CMK (cell line): ENCODE data around the gene TRAPPC3L.

Experiments
- DNase-seq: peaks from one replicate; pipeline ENCODE4 v3.0.0-alpha.2; 2010; ENCODE audit warnings: low read depth

Gene TRAPPC3L

GRCh38 chr6:116556814-116557415, 11.4 kb upstream of the TRAPPC3L start:
- no peak for DNase-seq

- DNase-seq = no peak
Observed at GRCh38 chr6:116556065-116556464, 10.6 kb upstream of the TRAPPC3L start.

- DNase-seq = no peak
Observed at GRCh38 chr6:116553451-116553850, 8.0 kb upstream of the TRAPPC3L start, which contains the start of gene CALHM4. CALHM4 (plus strand) TSS chr6:116553751; CDS start chr6:116553794, 43 bp downstream.

GRCh38 chr6:116550796-116551195, 5.3 kb upstream of the TRAPPC3L start:
- no peak for DNase-seq

- no peak for DNase-seq
Observed at GRCh38 chr6:116547358-116547757, 1.9 kb upstream of the TRAPPC3L start.

GRCh38 chr6:116543149-116543548, 2.3 kb downstream of the TRAPPC3L start:
- no peak for DNase-seq

GRCh38 chr6:116542426-116542825, 3.1 kb downstream of the TRAPPC3L start:
- no peak for DNase-seq

- DNase-seq = peak; percentile 47
Observed at GRCh38 chr6:116536216-116536621, 9.3 kb downstream of the TRAPPC3L start.

GRCh38 chr6:116535109-116535508, 10.4 kb downstream of the TRAPPC3L start:
- no peak for DNase-seq

GRCh38 chr6:116533233-116533957, 12.1 kb downstream of the TRAPPC3L start:
- no peak for DNase-seq

- peak; percentile 54 for DNase-seq
Observed at GRCh38 chr6:116531675-116532570, 13.6 kb downstream of the TRAPPC3L start.

- no peak for DNase-seq
Observed at GRCh38 chr6:116530436-116530835, 15.0 kb downstream of the TRAPPC3L start.

GRCh38 chr6:116529466-116530290, 15.8 kb downstream of the TRAPPC3L start:
- no peak for DNase-seq

GRCh38 chr6:116528780-116529179, 16.7 kb downstream of the TRAPPC3L start:
- no peak for DNase-seq

GRCh38 chr6:116528133-116528532, 17.4 kb downstream of the TRAPPC3L start:
- no peak for DNase-seq

GRCh38 chr6:116524236-116524635, 21.2 kb downstream of the TRAPPC3L start:
- no peak for DNase-seq

- DNase-seq = no peak
Observed at GRCh38 chr6:116522896-116523295, 22.6 kb downstream of the TRAPPC3L start.

- DNase-seq = no peak
Observed at GRCh38 chr6:116518621-116519368, 26.7 kb downstream of the TRAPPC3L start.

- no peak for DNase-seq
Observed at GRCh38 chr6:116515141-116515540, 30.3 kb downstream of the TRAPPC3L start.

- DNase-seq = no peak
Observed at GRCh38 chr6:116514111-116514510, 31.4 kb downstream of the TRAPPC3L start.
